Measurements from ENCODE around the gene MAP3K19.

MAP3K19 gene

GRCh38 chr2:135022952-135023880, 24.0 kb downstream of the MAP3K19 start:
- Histone ChIP-seq H3K27ac (ENCODE audit: extremely low read depth, low read depth, low read length) (no peak overlapping the region), H3K9me3 (ENCODE audit: control insufficient read depth, insufficient read depth, low read depth, low read length) (no peaks in the 10 kb centered on the region), H3K4me1 (ENCODE audit: control insufficient read depth, insufficient read depth, low read length) (no peaks in the 10 kb centered on the region), H3K4me3 (ENCODE audit: low read depth, low read length) (no peak overlapping the region), H3K36me3 (ENCODE audit: control insufficient read depth in 2 of 2, insufficient read depth in 1 of 2, low read length in 2 of 2) (no peaks in the 10 kb centered on the region)
- no peak for TF ChIP-seq HIC1 (tag by site-specific recombination; IDR thresholded peaks at IDR 0.05)
- TF ChIP-seq, protein P1, sequence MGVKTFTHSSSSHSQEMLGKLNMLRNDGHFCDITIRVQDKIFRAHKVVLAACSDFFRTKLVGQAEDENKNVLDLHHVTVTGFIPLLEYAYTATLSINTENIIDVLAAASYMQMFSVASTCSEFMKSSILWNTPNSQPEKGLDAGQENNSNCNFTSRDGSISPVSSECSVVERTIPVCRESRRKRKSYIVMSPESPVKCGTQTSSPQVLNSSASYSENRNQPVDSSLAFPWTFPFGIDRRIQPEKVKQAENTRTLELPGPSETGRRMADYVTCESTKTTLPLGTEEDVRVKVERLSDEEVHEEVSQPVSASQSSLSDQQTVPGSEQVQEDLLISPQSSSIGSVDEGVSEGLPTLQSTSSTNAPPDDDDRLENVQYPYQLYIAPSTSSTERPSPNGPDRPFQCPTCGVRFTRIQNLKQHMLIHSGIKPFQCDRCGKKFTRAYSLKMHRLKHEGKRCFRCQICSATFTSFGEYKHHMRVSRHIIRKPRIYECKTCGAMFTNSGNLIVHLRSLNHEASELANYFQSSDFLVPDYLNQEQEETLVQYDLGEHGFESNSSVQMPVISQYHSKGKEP (tag by site-specific recombination; IDR thresholded peaks at IDR 0.05) = no peak
- no peak for TF ChIP-seq ZNF629 (tag by site-specific recombination; IDR thresholded peaks at IDR 0.05)
- POLR2A ChIA-PET = no interaction called here
- CTCF ChIA-PET = interaction anchor here (0.5 kb wide), 1 partner anchor 746 kb away, joined by 3 read pairs; no protein-coding TSS in a partner anchor

DNA sequence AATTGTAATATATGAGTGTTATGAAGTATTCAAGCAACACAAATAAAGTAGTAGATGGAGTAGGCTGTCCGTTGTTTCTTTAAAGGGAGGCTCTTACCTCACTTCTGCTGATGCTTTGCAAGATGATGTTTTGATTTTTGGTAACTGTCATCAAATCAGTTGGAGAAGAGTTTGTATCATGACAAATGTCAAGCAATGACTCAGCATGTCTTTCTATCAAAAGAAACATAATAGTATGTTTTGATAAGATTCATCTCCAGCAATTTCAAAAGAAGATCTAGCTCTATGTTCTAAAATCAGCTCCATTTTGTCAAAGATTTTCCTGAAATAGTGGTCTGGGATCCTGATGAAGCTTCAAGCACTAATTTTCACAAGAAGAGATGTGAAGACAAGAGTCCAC, 25.6 kb downstream of the MAP3K19 start:
- Histone ChIP-seq H3K9me3 (ENCODE audit: control insufficient read depth, insufficient read depth, low read depth, low read length) (no peaks in the 10 kb centered on the region), H3K4me1 (ENCODE audit: control insufficient read depth, insufficient read depth, low read length) (no peaks in the 10 kb centered on the region), H3K36me3 (ENCODE audit: control insufficient read depth in 2 of 2, insufficient read depth in 1 of 2, low read length in 2 of 2) (no peaks in the 10 kb centered on the region), H3K27ac (ENCODE audit: extremely low read depth, low read depth, low read length) (no peak overlapping the region), H3K4me3 (ENCODE audit: low read depth, low read length) (no peak overlapping the region)
- ChIA-PET POLR2A (interaction anchor here (0.6 kb wide), 1 partner anchor 370 kb away, joined by 7 read pairs; no protein-coding TSS in a partner anchor), CTCF (interaction anchor here (0.5 to 1.4 kb wide), 6 partner anchors 17 to 706 kb away, joined by 3 to 6 read pairs (median 4); no protein-coding TSS in a partner anchor)
- TF ChIP-seq PRDM1 (tag by site-specific recombination; IDR thresholded peaks at IDR 0.05) = no peak
- TF ChIP-seq ZNF416 (tag by site-specific recombination; IDR thresholded peaks at IDR 0.05) = no peak
- no peak for TF ChIP-seq ZNF174 (tag by site-specific recombination; IDR thresholded peaks at IDR 0.05)
- no peak for TF ChIP-seq KLF16 (tag by site-specific recombination; IDR thresholded peaks at IDR 0.05)
- no peak for TF ChIP-seq KLF8 (tag by site-specific recombination; IDR thresholded peaks at IDR 0.05)
- TF ChIP-seq, protein P2, sequence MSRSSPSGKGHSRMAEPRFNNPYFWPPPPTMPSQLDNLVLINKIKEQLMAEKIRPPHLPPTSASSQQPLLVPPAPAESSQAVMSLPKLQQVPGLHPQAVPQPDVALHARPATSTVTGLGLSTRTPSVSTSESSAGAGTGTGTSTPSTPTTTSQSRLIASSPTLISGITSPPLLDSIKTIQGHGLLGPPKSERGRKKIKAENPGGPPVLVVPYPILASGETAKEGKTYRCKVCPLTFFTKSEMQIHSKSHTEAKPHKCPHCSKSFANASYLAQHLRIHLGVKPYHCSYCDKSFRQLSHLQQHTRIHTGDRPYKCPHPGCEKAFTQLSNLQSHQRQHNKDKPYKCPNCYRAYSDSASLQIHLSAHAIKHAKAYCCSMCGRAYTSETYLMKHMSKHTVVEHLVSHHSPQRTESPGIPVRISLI (tag by site-specific recombination; IDR thresholded peaks at IDR 0.05) = no peak

DNA sequence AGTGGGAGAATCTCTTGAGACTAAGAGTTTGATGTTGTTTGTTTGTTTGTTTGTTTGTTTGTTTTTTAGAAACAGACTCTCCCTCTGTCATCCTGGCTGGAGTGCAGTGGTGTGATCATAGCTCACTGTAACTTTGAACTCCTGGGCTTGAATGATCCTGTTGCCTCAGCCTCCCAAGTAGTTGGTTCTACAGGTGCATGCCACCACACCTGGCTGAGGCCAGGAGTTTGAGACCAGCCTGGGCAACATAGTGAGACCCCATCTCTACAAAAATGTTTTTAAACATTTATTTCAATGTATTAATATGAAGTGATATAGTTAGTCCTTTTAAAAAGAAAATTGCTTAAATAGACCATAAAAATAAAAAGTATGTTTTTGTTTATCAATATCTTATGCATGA, 35.6 kb downstream of the MAP3K19 start:
- H3K4me3 ChIP-seq (ENCODE audit: low read depth, low read length) = no peak overlapping the region
- CTCF ChIA-PET = interaction anchor here (0.5 kb wide), 1 partner anchor 155 kb away, joined by 3 read pairs; no protein-coding TSS in a partner anchor
- no peak overlapping the region for H3K27ac ChIP-seq (ENCODE audit: extremely low read depth, low read depth, low read length)
- no peaks in the 10 kb centered on the region for H3K9me3 ChIP-seq (ENCODE audit: control insufficient read depth, insufficient read depth, low read depth, low read length)
- POLR2A ChIA-PET = no interaction called here
- H3K4me1 ChIP-seq (ENCODE audit: control insufficient read depth, insufficient read depth, low read length) = no peaks in the 10 kb centered on the region
- no peaks in the 10 kb centered on the region for H3K36me3 ChIP-seq (ENCODE audit: control insufficient read depth in 2 of 2, insufficient read depth in 1 of 2, low read length in 2 of 2)
- TF ChIP-seq, protein P3, sequence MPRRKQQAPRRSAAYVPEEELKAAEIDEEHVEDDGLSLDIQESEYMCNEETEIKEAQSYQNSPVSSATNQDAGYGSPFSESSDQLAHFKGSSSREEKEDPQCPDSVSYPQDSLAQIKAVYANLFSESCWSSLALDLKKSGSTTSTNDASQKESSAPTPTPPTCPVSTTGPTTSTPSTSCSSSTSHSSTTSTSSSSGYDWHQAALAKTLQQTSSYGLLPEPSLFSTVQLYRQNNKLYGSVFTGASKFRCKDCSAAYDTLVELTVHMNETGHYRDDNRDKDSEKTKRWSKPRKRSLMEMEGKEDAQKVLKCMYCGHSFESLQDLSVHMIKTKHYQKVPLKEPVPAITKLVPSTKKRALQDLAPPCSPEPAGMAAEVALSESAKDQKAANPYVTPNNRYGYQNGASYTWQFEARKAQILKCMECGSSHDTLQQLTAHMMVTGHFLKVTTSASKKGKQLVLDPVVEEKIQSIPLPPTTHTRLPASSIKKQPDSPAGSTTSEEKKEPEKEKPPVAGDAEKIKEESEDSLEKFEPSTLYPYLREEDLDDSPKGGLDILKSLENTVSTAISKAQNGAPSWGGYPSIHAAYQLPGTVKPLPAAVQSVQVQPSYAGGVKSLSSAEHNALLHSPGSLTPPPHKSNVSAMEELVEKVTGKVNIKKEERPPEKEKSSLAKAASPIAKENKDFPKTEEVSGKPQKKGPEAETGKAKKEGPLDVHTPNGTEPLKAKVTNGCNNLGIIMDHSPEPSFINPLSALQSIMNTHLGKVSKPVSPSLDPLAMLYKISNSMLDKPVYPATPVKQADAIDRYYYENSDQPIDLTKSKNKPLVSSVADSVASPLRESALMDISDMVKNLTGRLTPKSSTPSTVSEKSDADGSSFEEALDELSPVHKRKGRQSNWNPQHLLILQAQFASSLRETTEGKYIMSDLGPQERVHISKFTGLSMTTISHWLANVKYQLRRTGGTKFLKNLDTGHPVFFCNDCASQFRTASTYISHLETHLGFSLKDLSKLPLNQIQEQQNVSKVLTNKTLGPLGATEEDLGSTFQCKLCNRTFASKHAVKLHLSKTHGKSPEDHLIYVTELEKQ (tag by site-specific recombination; IDR thresholded peaks at IDR 0.05; ENCODE audit: borderline replicate concordance) = no peak
- no peak for TF ChIP-seq PBX3 (CRISPR knock-in tag; IDR thresholded peaks at IDR 0.05)
- no peak for TF ChIP-seq KLF9 (tag by site-specific recombination; IDR thresholded peaks at IDR 0.05; ENCODE audit: low read depth)
- TF ChIP-seq, protein P4, sequence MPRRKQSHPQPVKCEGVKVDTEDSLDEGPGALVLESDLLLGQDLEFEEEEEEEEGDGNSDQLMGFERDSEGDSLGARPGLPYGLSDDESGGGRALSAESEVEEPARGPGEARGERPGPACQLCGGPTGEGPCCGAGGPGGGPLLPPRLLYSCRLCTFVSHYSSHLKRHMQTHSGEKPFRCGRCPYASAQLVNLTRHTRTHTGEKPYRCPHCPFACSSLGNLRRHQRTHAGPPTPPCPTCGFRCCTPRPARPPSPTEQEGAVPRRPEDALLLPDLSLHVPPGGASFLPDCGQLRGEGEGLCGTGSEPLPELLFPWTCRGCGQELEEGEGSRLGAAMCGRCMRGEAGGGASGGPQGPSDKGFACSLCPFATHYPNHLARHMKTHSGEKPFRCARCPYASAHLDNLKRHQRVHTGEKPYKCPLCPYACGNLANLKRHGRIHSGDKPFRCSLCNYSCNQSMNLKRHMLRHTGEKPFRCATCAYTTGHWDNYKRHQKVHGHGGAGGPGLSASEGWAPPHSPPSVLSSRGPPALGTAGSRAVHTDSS (tag by site-specific recombination; IDR thresholded peaks at IDR 0.05) = no peak
- no peak for TF ChIP-seq SCRT2 (tag by site-specific recombination; IDR thresholded peaks at IDR 0.05)

Data from HEK293 (cell line).